Skeletal muscle cell (primary cell): ENCODE data around the gene THSD4.

Experiments used
- DNase-seq: peaks from one replicate; pipeline ENCODE4 v3.0.0-alpha.2; 2010; ENCODE audit warnings: low read depth
- H3K4me3 ChIP-seq: 2 replicates; pipeline ENCODE4 v1.5.1; 2011; ENCODE audit warnings: low read depth, mild to moderate bottlenecking, control low read depth, low read length, moderate library complexity

THSD4 gene

GRCh38 chr15:71598741-71599140, 483.5 kb downstream of the THSD4 start:
- no peak overlapping the region for H3K4me3 ChIP-seq
- no peak for DNase-seq

GRCh38 chr15:71599418-71600151, 484.3 kb downstream of the THSD4 start:
- no peak for DNase-seq
- no peak overlapping the region for H3K4me3 ChIP-seq

DNA sequence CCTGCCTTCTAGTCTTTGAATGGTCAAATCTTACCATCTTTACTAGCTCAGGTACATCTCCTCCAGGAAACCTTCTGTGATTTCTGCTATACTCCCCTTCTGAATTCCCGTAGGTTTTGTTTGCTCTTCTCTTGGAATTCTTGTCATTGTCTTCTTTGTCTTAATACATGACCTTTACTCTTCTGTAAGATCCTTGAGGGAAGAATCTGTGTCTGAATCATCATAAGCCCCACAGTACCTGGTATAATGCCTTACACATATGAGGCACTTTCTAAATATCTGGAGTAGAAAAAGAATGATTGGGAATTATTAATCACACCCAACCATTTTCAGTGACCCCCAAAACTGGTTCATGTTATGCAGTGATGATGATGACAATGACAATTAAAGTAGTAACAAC, 485.0 kb downstream of the THSD4 start:
- no peak overlapping the region for H3K4me3 ChIP-seq
- no peak for DNase-seq

DNA sequence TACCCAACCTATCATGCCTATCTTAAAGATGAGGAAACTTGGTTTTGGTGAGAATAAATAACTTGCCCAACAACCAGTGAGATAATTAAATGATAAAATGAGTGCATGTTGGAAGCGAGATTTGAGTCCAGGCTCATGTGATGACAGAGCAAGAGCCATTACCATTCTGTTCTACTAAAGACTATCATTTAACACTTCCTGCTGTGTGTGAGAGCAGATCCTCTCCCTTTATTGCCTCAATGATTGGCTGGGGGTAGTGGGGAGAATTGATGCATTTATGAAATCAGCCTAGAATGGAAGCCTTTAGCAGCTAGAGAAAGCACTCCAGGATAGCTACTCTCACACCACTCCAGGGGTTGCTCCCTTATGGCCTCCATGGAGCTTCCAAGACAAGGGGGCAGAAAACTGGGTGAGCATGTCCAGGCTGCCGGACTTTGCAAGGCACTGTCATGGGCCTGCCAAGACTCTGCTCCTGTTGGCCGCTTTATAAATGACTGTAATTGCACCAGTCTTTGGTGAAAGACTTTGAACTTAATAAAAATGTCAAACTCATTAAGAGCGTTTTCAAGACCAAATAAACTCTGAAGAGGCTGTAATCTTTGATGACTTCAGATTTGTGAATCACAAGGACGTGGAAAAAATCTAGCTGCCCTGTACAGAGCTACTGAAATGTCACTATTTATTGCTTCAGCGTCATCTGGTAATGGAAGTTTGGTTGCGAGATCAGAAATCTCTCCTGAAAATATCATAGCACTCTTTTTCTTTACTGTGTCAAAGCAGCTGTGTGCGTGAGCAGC, 486.0 kb downstream of the THSD4 start:
- no peak overlapping the region for H3K4me3 ChIP-seq
- DNase-seq = no peak

GRCh38 chr15:71603379-71603778, 488.1 kb downstream of the THSD4 start:
- H3K4me3 ChIP-seq = no peak overlapping the region
- DNase-seq = no peak

GRCh38 chr15:71607383-71607782, 492.1 kb downstream of the THSD4 start:
- no peak for DNase-seq
- H3K4me3 ChIP-seq = no peak overlapping the region

- no peak for DNase-seq
- no peak overlapping the region for H3K4me3 ChIP-seq
Measured at GRCh38 chr15:71610728-71611552, 495.7 kb downstream of the THSD4 start.

DNA sequence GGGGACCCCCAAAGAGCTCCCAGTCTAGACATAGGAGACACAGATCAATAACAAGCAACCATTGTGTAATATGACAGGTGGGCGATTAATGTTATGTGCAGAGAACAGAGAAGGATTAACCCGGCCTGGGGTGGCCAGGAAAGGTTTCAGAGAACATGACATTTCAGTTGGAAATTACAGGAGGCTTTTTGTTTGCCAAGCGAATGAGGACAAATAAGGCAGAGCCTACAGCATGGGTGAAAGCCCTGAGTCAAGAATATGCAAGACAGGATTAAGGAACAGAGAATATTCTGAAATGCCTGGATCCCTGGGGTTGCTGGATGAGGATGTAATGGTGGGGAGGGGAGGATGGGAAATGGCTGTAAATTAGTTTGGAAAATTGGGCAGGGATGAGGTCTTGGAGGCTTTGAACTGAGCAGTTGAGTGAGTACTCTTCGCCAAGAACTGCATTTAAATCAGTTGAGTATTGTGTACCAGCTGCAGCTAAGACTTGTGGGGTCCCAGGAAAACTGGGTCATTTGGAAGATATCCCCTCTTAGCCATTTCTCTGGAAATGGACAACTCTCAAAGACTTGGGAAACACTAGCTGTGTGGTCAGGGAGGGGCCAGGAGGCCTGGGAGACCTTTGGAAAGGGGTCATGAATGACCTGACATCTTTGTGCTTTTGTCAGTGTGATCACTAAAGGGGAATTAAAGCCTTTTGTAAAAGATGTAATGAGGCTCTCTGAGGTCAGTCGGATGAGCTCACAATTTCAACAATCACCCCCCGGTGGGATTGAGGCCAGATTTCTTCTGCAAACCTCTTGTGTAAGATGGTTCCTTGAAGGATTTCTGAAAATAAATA, 496.5 kb downstream of the THSD4 start:
- DNase-seq = no peak
- H3K4me3 ChIP-seq = no peak overlapping the region

DNA sequence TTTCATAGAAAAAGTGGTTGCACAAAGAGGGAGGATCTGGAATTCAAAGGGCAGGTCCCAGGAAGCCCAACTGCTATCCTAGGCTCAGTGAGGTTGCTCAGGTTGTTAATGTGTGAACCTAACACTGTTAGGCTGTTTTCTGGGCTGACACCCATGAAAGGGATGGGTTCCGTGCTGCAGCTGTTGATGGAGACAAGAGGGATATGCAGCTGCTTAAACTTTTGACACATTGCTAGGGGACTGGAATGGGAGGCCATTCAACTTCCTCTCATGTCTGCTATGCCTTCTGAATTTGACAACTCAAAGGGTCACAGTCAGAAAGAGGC, 497.1 kb downstream of the THSD4 start:
- DNase-seq = no peak

DNA sequence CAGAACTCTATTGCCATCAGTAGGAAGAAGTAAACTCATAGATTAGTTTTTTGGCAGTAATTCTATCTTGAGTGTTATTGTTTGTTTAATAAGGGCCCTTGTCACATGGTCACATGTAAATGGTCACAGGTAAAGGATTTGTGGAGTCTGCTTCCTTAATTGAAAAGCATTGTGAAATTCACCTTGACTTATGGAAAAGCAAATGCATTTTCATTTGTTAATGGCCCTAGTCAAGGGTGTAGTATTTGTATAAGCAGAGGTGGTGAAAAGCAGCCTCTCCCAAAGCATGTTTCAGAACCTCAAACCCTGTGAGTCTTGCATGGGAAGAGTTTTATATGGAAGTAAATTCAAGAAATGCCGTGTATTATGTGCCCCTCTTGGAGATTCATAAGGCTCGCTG, 497.6 kb downstream of the THSD4 start:
- DNase-seq = no peak
- H3K4me3 ChIP-seq = no peak overlapping the region

More for the DNA sequence above, 497.1 kb downstream of the THSD4 start:
- no peak overlapping the region for H3K4me3 ChIP-seq

- DNase-seq = no peak
- H3K4me3 ChIP-seq = no peak overlapping the region
Measured at GRCh38 chr15:71623111-71623510, 507.8 kb downstream of the THSD4 start.

DNA sequence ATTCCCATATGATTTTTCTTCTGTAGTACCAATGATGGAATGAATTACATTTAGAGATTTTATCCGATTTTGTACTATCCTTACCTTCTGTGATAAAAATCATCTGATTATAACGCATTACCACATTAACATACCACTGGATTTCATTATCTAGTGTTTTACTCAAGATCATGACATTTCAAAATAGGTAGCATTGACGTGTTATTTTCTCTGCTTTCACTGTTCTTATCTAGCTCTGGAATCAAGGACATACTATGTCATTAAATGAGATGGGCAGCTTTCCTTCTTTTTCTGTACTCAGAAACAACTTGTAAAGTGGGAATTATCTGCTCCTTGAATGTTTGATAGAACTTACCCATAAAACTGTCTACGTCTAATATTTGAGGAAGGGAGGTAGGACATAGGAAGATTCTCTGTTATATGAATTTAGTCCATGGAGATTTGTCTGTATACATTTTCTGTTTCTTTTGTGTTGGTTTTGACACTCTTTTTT, 511.4 kb downstream of the THSD4 start:
- no peak for DNase-seq

DNA sequence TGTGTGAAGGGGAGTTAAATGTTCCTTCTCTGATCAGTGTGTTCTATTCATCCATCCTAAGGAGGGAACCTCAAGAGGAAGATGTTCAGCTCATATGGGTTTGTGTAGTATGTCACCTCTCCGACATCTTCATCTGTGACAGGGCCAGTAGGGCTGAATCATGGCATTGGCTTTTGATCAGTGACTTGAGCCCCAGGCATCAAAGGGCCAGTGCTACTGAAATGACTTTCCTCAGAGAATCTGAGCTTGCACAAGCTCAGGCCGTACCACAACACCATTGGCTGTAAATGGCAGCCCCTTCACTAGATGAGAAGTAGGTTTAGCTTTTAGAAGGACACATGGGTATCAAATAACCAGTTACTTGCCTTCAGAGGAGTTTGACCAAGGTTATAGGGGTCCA, 511.9 kb downstream of the THSD4 start:
- H3K4me3 ChIP-seq = no peak overlapping the region
- no peak for DNase-seq

More for the DNA sequence above, 511.4 kb downstream of the THSD4 start:
- no peak overlapping the region for H3K4me3 ChIP-seq

GRCh38 chr15:71627604-71628003, 512.3 kb downstream of the THSD4 start:
- H3K4me3 ChIP-seq = no peak overlapping the region
- no peak for DNase-seq

DNA sequence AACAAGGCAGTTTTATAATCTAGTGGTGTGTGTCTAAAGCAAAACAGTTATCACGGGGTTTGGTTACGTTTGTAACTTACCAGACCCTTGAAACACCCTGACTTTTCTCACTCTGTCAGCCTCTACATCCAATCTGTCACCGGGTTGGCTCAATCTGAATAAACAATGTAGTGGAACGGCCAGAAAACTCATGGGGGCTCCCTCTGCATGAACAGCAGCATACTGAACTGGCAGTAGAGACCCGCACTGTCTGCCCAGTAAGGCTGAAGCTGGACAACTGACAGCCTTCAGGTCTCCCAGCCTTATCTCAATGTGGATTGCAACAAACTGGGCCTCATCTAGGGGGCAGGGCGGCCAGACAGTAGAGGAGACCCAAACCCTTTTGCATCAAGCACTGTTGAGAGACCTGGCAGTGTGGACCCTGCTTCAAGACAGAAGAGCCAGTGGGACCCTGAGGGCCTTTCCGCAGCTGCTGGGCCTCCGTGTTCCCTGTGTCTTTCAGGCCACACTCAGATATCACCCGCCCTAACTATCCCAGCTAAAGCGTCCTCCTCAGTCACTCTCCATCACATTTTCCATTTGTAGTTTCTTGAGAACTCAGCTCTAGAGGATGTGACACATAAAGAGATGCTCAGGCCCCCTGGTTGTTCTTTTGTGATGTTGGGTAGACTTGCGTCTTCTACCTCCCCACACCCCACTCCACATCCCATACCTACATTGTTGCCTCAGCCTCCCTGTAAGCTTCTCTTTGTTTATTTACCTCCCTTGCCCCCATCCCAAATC, 513.9 kb downstream of the THSD4 start:
- no peak for DNase-seq
- no peak overlapping the region for H3K4me3 ChIP-seq

GRCh38 chr15:71629781-71630474, 514.7 kb downstream of the THSD4 start:
- H3K4me3 ChIP-seq = no peak overlapping the region
- DNase-seq = no peak

GRCh38 chr15:71630475-71630809, 515.2 kb downstream of the THSD4 start:
- no peak overlapping the region for H3K4me3 ChIP-seq
- no peak for DNase-seq

GRCh38 chr15:71632576-71633195, 517.4 kb downstream of the THSD4 start:
- DNase-seq = no peak
- H3K4me3 ChIP-seq = no peak overlapping the region
